Ascending aorta (tissue), 2 donors: ENCODE data around the gene TES. TPM values are rescaled to one million over a fixed set of nuclear protein-coding genes. Genes with fewer than 3 reads are reported as not detected.

Experiments used
- DNase-seq, 2 donors: peaks; one replicate each; pipeline ENCODE4 v3.0.0-alpha.2; 2019; ENCODE audit warnings: low spot score in 2 of 2
- H3K27ac ChIP-seq, 2 donors: fragments of 200-600 bp; sonication (generic); one replicate each; pipeline ENCODE4 v1.5.1; 2016 to 2017; ENCODE audit warnings: mild to moderate bottlenecking in 1 of 2
- H3K27me3 ChIP-seq: fragments of 200-600 bp; sonication (generic); one replicate; pipeline ENCODE4 v1.5.1; 2017
- H3K36me3 ChIP-seq, 2 donors: fragments of 200-600 bp; sonication (generic); one replicate each; pipeline ENCODE4 v1.5.1; 2016
- H3K4me1 ChIP-seq, 2 donors: fragments of 200-600 bp; sonication (generic); one replicate each; pipeline ENCODE4 v1.5.1; 2016 to 2017; ENCODE audit warnings: mild to moderate bottlenecking in 1 of 2
- H3K4me3 ChIP-seq, 2 donors: fragments of 200-600 bp; sonication (generic); one replicate each; pipeline ENCODE4 v1.5.1; 2016 to 2017; ENCODE audit warnings: mild to moderate bottlenecking in 1 of 2
- H3K9me3 ChIP-seq, 2 donors: fragments of 200-600 bp; sonication (generic); one replicate each; pipeline ENCODE4 v1.5.1; 2016
- intact Hi-C: fragments of 100-400 bp; cut with DNase I; formaldehyde crosslinking; loops from one replicate; pipeline ENCODE4 v1.15.1; 2023
- total RNA-seq: library from RNA; depleted of rRNA; stranded (reverse); fragments of >200 nt; gene quantifications from one replicate; pipeline ENCODE4 v1.1.0, GENCODE V29; 2016
- TF ChIP-seq, protein P1 (sequence below), 3 experiments: fragments of 200-600 bp in 2 of 3; fragments of 450-650 bp in 1 of 3; sonication (generic) in 2 of 3; IDR thresholded peaks; one replicate each; pipeline ENCODE4 v1.5.1; 2016 to 2019; ENCODE audit warnings: antibody characterized with exemption in 3 of 3, mild to moderate bottlenecking in 1 of 3, moderate library complexity in 1 of 3

The TES gene
- total RNA-seq, 1 donor from 2014 or later = 108 TPM

DNA sequence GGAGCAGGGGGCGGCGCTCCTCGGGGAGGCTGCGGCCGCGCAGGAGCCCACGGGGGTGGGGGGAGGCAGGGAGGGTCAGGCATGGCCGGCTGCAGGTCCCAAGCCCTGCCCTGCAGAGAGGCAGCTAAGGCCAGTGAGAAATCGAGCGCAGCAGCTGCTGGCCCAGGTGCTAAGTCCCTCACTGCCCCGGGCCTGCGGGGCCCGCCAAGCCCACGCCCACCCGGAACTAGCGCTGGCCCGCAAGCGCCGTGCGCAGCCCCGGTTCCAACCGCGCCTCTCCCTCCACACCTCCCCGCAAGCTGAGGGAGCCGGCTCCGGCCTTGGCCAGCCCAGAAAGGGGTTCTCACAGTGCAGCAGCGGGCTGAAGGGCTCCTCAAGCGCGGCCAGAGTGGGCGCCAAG, 28.3 kb upstream of the TES start:
- Histone ChIP-seq H3K9me3 (peaks cover 0 to 1% of the 10 kb centered on the region in 2 donors), H3K4me3 (no peak overlapping the region), H3K4me1 (peaks cover 0 to 4% of the 10 kb centered on the region in 2 donors), H3K27me3 (no peaks in the 10 kb centered on the region), H3K36me3 (no peaks in the 10 kb centered on the region), H3K27ac (no peak overlapping the region)
- intact Hi-C loops = no loop called here
- TF ChIP-seq, protein P1, sequence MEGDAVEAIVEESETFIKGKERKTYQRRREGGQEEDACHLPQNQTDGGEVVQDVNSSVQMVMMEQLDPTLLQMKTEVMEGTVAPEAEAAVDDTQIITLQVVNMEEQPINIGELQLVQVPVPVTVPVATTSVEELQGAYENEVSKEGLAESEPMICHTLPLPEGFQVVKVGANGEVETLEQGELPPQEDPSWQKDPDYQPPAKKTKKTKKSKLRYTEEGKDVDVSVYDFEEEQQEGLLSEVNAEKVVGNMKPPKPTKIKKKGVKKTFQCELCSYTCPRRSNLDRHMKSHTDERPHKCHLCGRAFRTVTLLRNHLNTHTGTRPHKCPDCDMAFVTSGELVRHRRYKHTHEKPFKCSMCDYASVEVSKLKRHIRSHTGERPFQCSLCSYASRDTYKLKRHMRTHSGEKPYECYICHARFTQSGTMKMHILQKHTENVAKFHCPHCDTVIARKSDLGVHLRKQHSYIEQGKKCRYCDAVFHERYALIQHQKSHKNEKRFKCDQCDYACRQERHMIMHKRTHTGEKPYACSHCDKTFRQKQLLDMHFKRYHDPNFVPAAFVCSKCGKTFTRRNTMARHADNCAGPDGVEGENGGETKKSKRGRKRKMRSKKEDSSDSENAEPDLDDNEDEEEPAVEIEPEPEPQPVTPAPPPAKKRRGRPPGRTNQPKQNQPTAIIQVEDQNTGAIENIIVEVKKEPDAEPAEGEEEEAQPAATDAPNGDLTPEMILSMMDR (IDR thresholded peaks at IDR 0.05) = no peak
- DNase-seq = no peak

- Histone ChIP-seq H3K4me1 (no peaks in the 10 kb centered on the region), H3K27me3 (no peaks in the 10 kb centered on the region), H3K36me3 (no peaks in the 10 kb centered on the region), H3K4me3 (no peak overlapping the region), H3K9me3 (peaks cover 0 to 9% of the 10 kb centered on the region in 2 donors), H3K27ac (no peak overlapping the region)
- no peak for DNase-seq
- TF ChIP-seq, protein P1 (IDR thresholded peaks at IDR 0.05) = no peak
- intact Hi-C loops = no loop called here
Observed at GRCh38 chr7:116185450-116185849, 24.9 kb upstream of the TES start.

DNA sequence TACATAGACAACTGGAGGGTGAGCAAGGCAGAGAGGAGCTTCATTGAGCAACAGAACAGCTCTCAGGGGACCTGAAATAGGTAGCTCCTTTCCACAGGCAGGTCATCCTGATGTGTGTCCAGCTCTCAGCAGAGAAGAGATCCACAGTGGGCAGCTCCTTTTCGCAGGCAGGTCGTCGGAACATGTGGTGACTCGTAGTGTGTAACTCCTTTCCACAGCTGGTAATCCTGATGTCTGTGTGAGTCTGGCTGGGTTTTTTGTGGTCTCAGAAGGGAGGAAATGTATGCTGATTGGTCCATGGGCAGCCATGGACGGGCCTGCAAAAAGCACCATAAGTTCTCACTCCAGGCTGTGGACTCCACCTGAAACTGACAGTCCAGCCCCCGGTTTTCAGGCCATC, 24.4 kb upstream of the TES start:
- Histone ChIP-seq H3K4me3 (no peak overlapping the region), H3K27me3 (no peaks in the 10 kb centered on the region), H3K4me1 (no peaks in the 10 kb centered on the region), H3K9me3 (peaks cover 0 to 9% of the 10 kb centered on the region in 2 donors), H3K36me3 (no peaks in the 10 kb centered on the region), H3K27ac (no peak overlapping the region)
- TF ChIP-seq, protein P1 (IDR thresholded peaks at IDR 0.05) = no peak
- intact Hi-C loops = no loop called here
- DNase-seq = no peak

GRCh38 chr7:116187400-116187799, 22.9 kb upstream of the TES start:
- no peak overlapping the region for H3K27ac ChIP-seq
- DNase-seq = no peak
- TF ChIP-seq, protein P1 (IDR thresholded peaks at IDR 0.05) = no peak
- no peak overlapping the region for H3K4me3 ChIP-seq
- peaks cover 0 to 9% of the 10 kb centered on the region in 2 donors for H3K9me3 ChIP-seq
- intact Hi-C loops = no loop called here
- H3K36me3 ChIP-seq = no peaks in the 10 kb centered on the region
- no peaks in the 10 kb centered on the region for H3K27me3 ChIP-seq
- no peaks in the 10 kb centered on the region for H3K4me1 ChIP-seq

- no peak for DNase-seq
- peaks cover 0 to 13% of the 10 kb centered on the region in 2 donors for H3K4me1 ChIP-seq
- H3K4me3 ChIP-seq = peak overlapping the region in 1 of 2 donors; percentile 18
- intact Hi-C loops = no loop called here
- H3K27me3 ChIP-seq = no peaks in the 10 kb centered on the region
- no peaks in the 10 kb centered on the region for H3K9me3 ChIP-seq
- H3K36me3 ChIP-seq = no peaks in the 10 kb centered on the region
- peak overlapping the region; percentile 60 to 65 for H3K27ac ChIP-seq
- TF ChIP-seq, protein P1 (IDR thresholded peaks at IDR 0.05) = no peak
Observed at GRCh38 chr7:116193329-116194087, 16.8 kb upstream of the TES start.
